Right atrium auricular region (tissue), 2 donors: ENCODE data around the gene TIGD1. TPM values are rescaled to one million over a fixed set of nuclear protein-coding genes. Genes with fewer than 3 reads are reported as not detected.
"Not testable (repeated sequence)": the region's sequence is repeated elsewhere in the genome, so short reads cannot be mapped to it uniquely, and the experiment has no call there.

Experiments
- DNase-seq: peaks from one replicate; pipeline ENCODE4 v3.0.0-alpha.2; 2019; ENCODE audit warnings: low spot score
- H3K27ac ChIP-seq, 2 donors: fragments of 200-600 bp; sonication (generic); 1 replicate in 1 of 2; 2 replicates in 1 of 2; pipeline ENCODE4 v1.5.1; 2016 to 2019
- H3K27me3 ChIP-seq, 2 donors: fragments of 200-600 bp; sonication (generic); one replicate each; pipeline versions ENCODE4 v1.5.1 to v1.6.0; 2017 to 2019
- H3K36me3 ChIP-seq: fragments of 200-600 bp; sonication (generic); one replicate; pipeline ENCODE4 v1.5.1; 2016
- H3K4me1 ChIP-seq, 2 donors: fragments of 200-600 bp; sonication (generic); one replicate each; pipeline versions ENCODE4 v1.5.1 to v1.6.0; 2017 to 2019
- H3K4me3 ChIP-seq, 2 donors: fragments of 200-600 bp; sonication (generic); 1 replicate in 1 of 2; 2 replicates in 1 of 2; pipeline ENCODE4 v1.5.1; 2017 to 2019; ENCODE audit warnings: mild to moderate bottlenecking in 1 of 2, moderate library complexity in 1 of 2
- H3K9me3 ChIP-seq, 2 donors: fragments of 200-600 bp; sonication (generic); one replicate each; pipeline ENCODE4 v1.5.1; 2019
- total RNA-seq, 2 donors: library from RNA; depleted of rRNA; stranded (reverse); fragments of >200 nt; gene quantifications; one replicate each; pipeline ENCODE4 v1.1.0, GENCODE V29; 2016
- TF ChIP-seq, protein P1 (sequence below), 2 donors: fragments of 200-600 bp; sonication (generic); IDR thresholded peaks; one replicate each; pipeline ENCODE4 v1.5.1; 2019; ENCODE audit warnings: antibody characterized with exemption in 2 of 2

Gene TIGD1
- total RNA-seq, 2 donors from 2014 or later: 1.7 to 2.0 TPM

DNA sequence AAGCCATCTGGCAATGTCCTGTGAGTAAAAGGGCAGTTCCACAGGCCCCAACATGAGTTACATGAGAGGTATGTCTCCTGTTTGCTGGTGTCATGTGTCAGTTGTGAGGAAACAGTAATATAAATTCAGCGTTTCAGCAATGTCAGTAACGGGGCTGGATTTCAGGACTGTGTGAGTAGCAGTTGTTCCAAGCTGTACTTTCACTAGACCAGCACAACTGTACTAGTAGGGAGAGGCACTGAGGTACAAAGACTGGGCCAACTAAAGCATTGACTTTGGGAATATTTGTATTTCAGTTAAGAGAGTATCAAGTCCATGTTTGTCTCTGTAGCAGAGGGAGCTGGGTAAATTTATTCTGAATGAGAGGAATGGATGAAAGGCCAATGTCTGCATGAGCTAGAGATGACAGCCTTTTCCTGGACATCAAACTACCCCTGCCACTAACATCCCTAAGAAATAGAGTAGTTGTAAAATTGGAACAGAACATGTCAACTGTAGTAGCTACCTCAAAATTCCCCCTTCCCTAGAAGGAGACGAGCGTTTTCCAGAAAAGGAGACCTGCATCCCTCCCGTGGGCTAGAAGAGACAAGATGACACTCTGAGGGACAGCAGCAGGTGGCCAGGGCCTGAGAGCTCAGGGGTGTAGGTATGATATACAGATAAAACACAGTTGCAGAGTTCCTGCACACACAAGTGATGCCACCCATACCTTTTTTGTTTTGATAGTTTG, 24.5 kb upstream of the TIGD1 start:
- Histone ChIP-seq H3K27ac (no peak overlapping the region), H3K4me3 (no peak overlapping the region), H3K36me3 (peaks cover 36% of the 10 kb centered on the region), H3K27me3 (no peaks in the 10 kb centered on the region), H3K9me3 (no peaks in the 10 kb centered on the region), H3K4me1 (no peaks in the 10 kb centered on the region)
- TF ChIP-seq, protein P1, sequence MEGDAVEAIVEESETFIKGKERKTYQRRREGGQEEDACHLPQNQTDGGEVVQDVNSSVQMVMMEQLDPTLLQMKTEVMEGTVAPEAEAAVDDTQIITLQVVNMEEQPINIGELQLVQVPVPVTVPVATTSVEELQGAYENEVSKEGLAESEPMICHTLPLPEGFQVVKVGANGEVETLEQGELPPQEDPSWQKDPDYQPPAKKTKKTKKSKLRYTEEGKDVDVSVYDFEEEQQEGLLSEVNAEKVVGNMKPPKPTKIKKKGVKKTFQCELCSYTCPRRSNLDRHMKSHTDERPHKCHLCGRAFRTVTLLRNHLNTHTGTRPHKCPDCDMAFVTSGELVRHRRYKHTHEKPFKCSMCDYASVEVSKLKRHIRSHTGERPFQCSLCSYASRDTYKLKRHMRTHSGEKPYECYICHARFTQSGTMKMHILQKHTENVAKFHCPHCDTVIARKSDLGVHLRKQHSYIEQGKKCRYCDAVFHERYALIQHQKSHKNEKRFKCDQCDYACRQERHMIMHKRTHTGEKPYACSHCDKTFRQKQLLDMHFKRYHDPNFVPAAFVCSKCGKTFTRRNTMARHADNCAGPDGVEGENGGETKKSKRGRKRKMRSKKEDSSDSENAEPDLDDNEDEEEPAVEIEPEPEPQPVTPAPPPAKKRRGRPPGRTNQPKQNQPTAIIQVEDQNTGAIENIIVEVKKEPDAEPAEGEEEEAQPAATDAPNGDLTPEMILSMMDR (IDR thresholded peaks at IDR 0.05): no peak
- no peak for DNase-seq

DNA sequence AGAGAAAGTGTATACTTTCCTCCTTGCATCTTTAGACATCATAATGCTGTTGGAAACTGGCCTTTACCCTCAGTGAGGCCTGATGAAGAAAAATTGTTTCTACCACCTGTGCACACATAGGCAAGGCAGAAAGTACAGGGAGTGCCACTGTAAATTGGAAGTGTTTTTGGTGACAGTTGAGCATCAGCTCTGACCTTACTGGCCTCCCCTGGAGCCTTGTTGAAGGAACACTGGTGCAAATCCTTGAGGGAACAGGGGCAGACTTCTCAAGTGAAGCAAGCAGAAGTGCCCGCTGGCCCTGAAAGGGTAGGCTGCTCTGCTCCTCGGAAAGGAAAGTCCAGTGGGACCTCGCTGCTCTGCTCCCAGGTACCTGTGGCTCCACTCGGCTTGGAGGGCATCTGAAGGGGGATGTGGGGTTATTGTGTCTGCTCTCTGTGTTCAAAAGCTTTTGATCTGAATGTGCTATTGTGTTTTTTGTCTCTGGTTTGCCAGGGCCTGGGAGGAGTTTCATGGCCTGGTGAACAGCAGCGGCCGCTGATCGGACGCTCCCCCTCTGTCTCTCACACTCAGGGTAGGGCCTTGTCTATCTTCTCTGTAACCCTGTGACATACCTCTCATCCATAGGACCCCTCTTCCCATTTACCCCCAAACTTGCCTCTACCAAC, 23.5 kb upstream of the TIGD1 start:
- Histone ChIP-seq H3K9me3 (no peaks in the 10 kb centered on the region), H3K27me3 (no peaks in the 10 kb centered on the region), H3K4me1 (no peaks in the 10 kb centered on the region), H3K36me3 (peaks cover 45% of the 10 kb centered on the region), H3K27ac (no peak overlapping the region), H3K4me3 (no peak overlapping the region)
- DNase-seq: no peak
- TF ChIP-seq, protein P1 (IDR thresholded peaks at IDR 0.05): no peak

DNA sequence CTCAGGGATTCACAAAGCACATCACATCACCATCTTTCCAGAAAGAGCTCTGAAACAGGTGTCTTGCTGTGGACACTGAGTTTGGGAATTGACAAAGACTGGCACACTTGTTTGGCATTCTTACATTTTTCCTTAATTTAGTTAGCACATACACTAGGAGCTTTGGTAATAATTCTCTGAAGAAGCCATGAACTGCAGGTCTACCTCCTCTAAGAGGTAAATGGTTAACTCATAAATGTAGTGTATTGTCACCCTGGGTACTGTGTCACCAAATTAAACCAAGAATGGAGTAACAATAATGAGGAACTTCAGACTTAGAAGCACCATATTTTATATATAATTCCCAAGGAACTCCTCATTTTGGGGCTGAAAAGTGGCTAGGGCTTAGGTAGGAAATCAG, 22.7 kb upstream of the TIGD1 start:
- Histone ChIP-seq H3K4me1 (peaks cover 0 to 6% of the 10 kb centered on the region in 2 donors), H3K9me3 (no peaks in the 10 kb centered on the region), H3K36me3 (peaks cover 54% of the 10 kb centered on the region), H3K27me3 (no peaks in the 10 kb centered on the region), H3K27ac (no peak overlapping the region), H3K4me3 (no peak overlapping the region)
- no peak for DNase-seq
- TF ChIP-seq, protein P1 (IDR thresholded peaks at IDR 0.05): no peak

DNA sequence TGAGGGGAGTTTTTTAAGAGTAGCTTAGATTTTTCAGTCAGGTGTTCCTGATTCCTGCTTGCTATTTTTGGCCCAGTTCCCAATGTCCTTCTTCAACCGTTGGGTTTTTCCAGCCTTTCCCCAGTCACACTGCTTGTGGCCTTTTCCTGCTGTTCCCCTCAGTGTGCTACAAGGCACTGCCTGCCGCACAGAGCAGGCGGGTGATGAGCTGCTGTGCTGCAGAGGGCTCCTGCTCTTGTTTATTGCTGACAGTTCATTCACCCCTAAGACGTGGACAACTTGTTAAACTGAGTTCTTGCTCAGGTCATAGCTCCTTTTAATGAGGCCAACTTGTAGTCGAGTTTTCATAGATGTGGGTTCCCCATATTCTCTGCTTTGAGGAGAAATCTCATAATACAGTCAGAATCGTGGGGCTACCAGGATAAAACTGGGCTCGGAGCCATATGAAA, 20.7 kb upstream of the TIGD1 start:
- Histone ChIP-seq H3K9me3 (no peaks in the 10 kb centered on the region), H3K36me3 (peaks cover 73% of the 10 kb centered on the region), H3K27me3 (no peaks in the 10 kb centered on the region), H3K4me1 (peaks cover 0 to 15% of the 10 kb centered on the region in 2 donors), H3K27ac (no peak overlapping the region), H3K4me3 (no peak overlapping the region)
- TF ChIP-seq, protein P1 (IDR thresholded peaks at IDR 0.05): no peak
- no peak for DNase-seq

DNA sequence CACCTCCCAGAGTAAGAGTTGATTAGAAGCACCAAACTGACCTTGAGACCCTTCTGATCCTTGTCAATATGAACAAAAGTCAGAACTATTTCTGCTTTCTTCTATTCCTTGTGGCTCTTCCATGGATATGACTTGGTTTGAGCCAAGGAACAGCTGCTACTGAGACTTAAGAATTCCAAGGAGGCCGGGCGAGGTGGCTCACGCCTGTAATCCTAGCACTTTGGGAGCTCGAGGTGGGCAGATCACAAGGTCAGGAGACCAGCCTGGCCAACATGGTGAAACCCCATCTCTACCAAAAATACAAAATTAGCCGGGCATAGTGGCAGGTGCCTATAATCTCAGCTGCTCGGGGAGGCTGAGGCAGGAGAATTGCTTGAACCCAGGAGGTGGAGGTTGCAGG, 20.1 kb upstream of the TIGD1 start:
- Histone ChIP-seq H3K36me3 (peaks cover 79% of the 10 kb centered on the region), H3K4me1 (peaks cover 0 to 15% of the 10 kb centered on the region in 2 donors)
- H3K9me3 ChIP-seq, H3K27ac ChIP-seq, H3K4me3 ChIP-seq, H3K27me3 ChIP-seq, DNase-seq: not testable (repeated sequence)

DNA sequence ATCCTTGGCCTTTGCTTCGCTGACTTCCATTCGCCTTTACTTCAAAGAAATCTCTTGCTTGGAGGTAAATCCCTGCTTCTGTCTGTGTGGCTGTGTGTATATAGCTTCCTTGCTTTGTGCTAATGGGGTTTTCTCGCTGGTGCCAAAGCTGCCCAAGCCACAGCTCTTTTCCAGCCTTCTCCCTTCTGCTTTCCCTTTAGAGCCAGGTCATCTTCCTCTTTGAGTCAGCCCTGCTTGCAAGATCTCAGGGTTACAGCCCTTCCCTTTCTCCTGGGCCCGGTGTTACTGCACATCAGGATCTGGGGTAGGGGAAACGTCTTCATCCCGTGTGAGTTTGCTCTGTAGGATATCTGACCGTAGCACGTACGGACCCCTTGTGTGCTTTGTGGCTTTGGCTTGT, 19.2 kb upstream of the TIGD1 start:
- Histone ChIP-seq H3K4me3 (no peak overlapping the region), H3K36me3 (peaks cover 87% of the 10 kb centered on the region), H3K27me3 (no peaks in the 10 kb centered on the region), H3K9me3 (no peaks in the 10 kb centered on the region), H3K27ac (no peak overlapping the region), H3K4me1 (peaks cover 0 to 15% of the 10 kb centered on the region in 2 donors)
- TF ChIP-seq, protein P1 (IDR thresholded peaks at IDR 0.05): no peak
- no peak for DNase-seq
